ENCODE measurements around the gene KCNQ1OT1. TPM values are rescaled to one million over a fixed set of nuclear protein-coding genes. Genes with fewer than 3 reads are reported as not detected.

The KCNQ1OT1 gene
- total RNA-seq, 1 experiment from 2014 or later: 1.3 TPM

GRCh38 chr11:2668876-2669275, 30.9 kb downstream of the KCNQ1OT1 start:
- DNase-seq: no peak
- H3K27me3 Mint-ChIP-seq (ENCODE audit: unreplicated experiment): no peaks in the 10 kb centered on the region
- TF ChIP-seq CTCF (IDR thresholded peaks at IDR 0.05; ENCODE audit: unreplicated experiment): no peak
- no peaks in the 10 kb centered on the region for H3K4me1 Mint-ChIP-seq (ENCODE audit: low read depth, unreplicated experiment)
- CTCF ChIA-PET: no interaction called here
- intact Hi-C loops (cut with micrococcal nuclease; ENCODE audit: unreplicated experiment): no loop called here
- H3K9me3 Mint-ChIP-seq (ENCODE audit: low read depth, unreplicated experiment): no peaks in the 10 kb centered on the region
- no peak overlapping the region for H3K27ac Mint-ChIP-seq (ENCODE audit: unreplicated experiment)
- BruUV-seq (replicated peaks): no TSS peak
- no peak overlapping the region for H3K4me3 Mint-ChIP-seq (ENCODE audit: low read depth, unreplicated experiment)
- H3K36me3 Mint-ChIP-seq (ENCODE audit: insufficient read depth, unreplicated experiment): no peaks in the 10 kb centered on the region

DNA sequence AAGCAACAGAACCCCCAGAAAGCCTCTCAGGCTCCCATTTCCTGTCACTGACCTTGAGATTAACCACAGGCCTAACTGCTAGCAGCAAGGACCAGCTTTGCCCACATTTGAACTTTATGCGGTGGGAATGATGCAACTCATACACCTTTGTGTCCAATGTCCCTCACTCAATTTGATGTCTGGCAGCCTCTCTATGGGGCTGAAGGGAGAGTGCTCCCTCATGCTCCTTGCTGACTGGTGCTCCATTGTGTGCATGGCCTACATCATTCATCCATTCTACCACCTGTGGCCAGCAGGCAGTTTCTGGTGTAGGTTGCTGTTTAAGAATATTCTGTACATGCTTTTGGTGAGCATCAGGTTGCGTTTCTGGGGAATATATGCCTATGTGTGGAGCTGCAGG, 31.9 kb downstream of the KCNQ1OT1 start:
- H3K27ac Mint-ChIP-seq (ENCODE audit: unreplicated experiment): no peak overlapping the region
- no peak for DNase-seq
- BruUV-seq (replicated peaks): no TSS peak
- no peak for TF ChIP-seq CTCF (IDR thresholded peaks at IDR 0.05; ENCODE audit: unreplicated experiment)
- no peaks in the 10 kb centered on the region for H3K9me3 Mint-ChIP-seq (ENCODE audit: low read depth, unreplicated experiment)
- H3K36me3 Mint-ChIP-seq (ENCODE audit: insufficient read depth, unreplicated experiment): no peaks in the 10 kb centered on the region
- intact Hi-C loops (cut with micrococcal nuclease; ENCODE audit: unreplicated experiment): no loop called here
- no peaks in the 10 kb centered on the region for H3K4me1 Mint-ChIP-seq (ENCODE audit: low read depth, unreplicated experiment)
- CTCF ChIA-PET: no interaction called here
- no peak overlapping the region for H3K4me3 Mint-ChIP-seq (ENCODE audit: low read depth, unreplicated experiment)
- H3K27me3 Mint-ChIP-seq (ENCODE audit: unreplicated experiment): no peaks in the 10 kb centered on the region

GRCh38 chr11:2666828-2667570, 32.8 kb downstream of the KCNQ1OT1 start:
- no peak overlapping the region for H3K27ac Mint-ChIP-seq (ENCODE audit: unreplicated experiment)
- intact Hi-C loops (cut with micrococcal nuclease; ENCODE audit: unreplicated experiment): no loop called here
- no peaks in the 10 kb centered on the region for H3K36me3 Mint-ChIP-seq (ENCODE audit: insufficient read depth, unreplicated experiment)
- H3K9me3 Mint-ChIP-seq (ENCODE audit: low read depth, unreplicated experiment): peaks cover 2% of the 10 kb centered on the region
- BruUV-seq (replicated peaks): no TSS peak
- no peak overlapping the region for H3K4me3 Mint-ChIP-seq (ENCODE audit: low read depth, unreplicated experiment)
- H3K4me1 Mint-ChIP-seq (ENCODE audit: low read depth, unreplicated experiment): no peaks in the 10 kb centered on the region
- TF ChIP-seq CTCF (IDR thresholded peaks at IDR 0.05; ENCODE audit: unreplicated experiment): no peak
- CTCF ChIA-PET: no interaction called here
- no peak for DNase-seq
- no peaks in the 10 kb centered on the region for H3K27me3 Mint-ChIP-seq (ENCODE audit: unreplicated experiment)

DNA sequence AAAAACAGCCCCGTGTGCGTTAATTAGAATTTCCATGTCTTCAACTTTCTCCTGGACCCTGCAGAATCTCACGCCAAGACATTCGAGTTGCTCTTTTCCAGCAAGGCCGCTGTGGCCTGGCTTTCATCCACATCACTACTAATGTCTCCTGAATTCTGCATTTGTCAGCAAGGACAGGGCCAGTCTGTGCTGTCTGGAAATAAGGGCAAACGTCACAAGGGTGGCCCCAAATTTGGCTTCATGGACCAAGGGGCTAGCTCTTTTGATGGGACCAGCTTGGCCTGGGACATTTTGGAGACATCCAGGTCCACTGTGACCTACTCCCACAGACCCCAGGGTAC, 33.4 kb downstream of the KCNQ1OT1 start:
- intact Hi-C loops (cut with micrococcal nuclease; ENCODE audit: unreplicated experiment): no loop called here
- H3K27ac Mint-ChIP-seq (ENCODE audit: unreplicated experiment): no peak overlapping the region
- no peaks in the 10 kb centered on the region for H3K27me3 Mint-ChIP-seq (ENCODE audit: unreplicated experiment)
- no peak for DNase-seq
- no peaks in the 10 kb centered on the region for H3K4me1 Mint-ChIP-seq (ENCODE audit: low read depth, unreplicated experiment)
- CTCF ChIA-PET: no interaction called here
- BruUV-seq (replicated peaks): no TSS peak
- TF ChIP-seq CTCF (IDR thresholded peaks at IDR 0.05; ENCODE audit: unreplicated experiment): no peak
- H3K36me3 Mint-ChIP-seq (ENCODE audit: insufficient read depth, unreplicated experiment): no peaks in the 10 kb centered on the region
- H3K4me3 Mint-ChIP-seq (ENCODE audit: low read depth, unreplicated experiment): no peak overlapping the region
- peaks cover 2% of the 10 kb centered on the region for H3K9me3 Mint-ChIP-seq (ENCODE audit: low read depth, unreplicated experiment)

Data from Calu3 (cell line).